HTERT RPE-1 (cell line): ENCODE measurements around the gene SLC20A1.
"Not testable (repeated sequence)": the region's sequence is repeated elsewhere in the genome, so short reads cannot be mapped to it uniquely, and the experiment has no call there.

Experiments used
- in situ Hi-C: fragments of 300-500 bp; cut with MboI; formaldehyde crosslinking; loops from 4 replicates; pipeline ENCODE4 v1.14.3; 2020; ENCODE audit warnings: low sequenced_read_pairs

Gene SLC20A1

GRCh38 chr2:112703684-112704083, 57.9 kb downstream of the SLC20A1 start:
- in situ Hi-C loops = no loop called here

GRCh38 chr2:112705575-112705974, 59.8 kb downstream of the SLC20A1 start:
- in situ Hi-C loops = no loop called here

DNA sequence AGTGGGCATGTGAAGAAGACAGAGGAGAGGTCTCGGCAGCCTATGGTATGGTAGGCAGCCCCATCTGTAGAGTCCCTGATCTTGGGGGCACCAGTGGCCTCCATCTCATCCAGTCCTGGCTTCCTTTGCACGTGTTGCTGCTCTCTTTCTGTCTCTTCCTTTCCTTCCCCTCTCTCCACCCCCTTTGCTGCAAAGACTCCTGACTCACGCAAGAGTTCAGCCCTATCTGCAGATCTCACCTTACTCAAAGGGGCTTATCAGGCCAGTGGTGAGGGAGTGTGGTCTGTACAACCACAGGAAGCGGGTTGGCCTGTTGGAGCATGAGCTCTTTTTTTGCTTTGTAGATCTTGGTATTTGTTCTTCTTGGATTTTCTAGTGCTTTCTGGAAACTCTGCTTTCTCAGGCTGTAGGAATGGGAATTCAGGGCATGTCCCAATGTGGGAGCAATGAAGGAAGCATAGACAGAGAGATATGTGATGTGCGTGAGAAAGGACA, 60.5 kb downstream of the SLC20A1 start:
- in situ Hi-C loops = no loop called here

DNA sequence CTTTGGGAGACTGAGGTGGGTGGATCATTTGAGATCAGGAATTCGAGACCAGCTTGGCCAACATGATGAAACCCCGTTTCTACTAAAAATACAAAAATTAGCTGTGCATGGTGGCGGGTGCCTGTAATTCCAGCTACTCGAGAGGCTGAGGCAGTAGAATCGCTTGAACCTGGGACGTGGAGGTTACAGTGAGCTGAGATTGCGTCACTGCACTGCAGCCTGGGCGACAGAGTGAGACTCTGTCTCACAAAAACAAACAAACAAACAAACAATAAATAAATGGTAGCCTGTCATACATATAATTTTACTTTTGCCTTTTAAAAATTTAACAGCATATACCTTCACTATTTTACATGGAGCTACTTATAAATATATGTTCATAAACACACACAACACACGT, 61.2 kb downstream of the SLC20A1 start:
- in situ Hi-C loops = not testable (repeated sequence)

DNA sequence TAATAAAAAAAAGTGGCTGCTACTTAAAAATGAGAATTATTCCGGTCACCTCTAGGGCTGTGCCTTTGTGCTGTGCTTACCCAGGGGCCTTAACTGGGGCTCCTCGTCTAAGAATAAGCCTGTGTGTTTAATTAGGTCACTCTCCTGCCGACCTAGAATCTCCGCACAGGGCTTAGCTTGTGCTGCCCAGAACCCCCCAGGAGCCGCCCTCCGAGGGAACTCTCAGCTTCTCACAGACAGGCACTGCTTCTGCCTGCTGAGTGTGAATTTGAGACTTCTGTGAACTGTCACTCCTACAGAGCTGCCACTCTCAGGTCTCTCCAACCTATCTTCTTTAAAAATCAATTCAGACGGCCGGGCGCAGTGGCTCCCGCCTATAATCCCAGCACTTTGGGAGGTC, 63.2 kb downstream of the SLC20A1 start:
- in situ Hi-C loops = no loop called here

DNA sequence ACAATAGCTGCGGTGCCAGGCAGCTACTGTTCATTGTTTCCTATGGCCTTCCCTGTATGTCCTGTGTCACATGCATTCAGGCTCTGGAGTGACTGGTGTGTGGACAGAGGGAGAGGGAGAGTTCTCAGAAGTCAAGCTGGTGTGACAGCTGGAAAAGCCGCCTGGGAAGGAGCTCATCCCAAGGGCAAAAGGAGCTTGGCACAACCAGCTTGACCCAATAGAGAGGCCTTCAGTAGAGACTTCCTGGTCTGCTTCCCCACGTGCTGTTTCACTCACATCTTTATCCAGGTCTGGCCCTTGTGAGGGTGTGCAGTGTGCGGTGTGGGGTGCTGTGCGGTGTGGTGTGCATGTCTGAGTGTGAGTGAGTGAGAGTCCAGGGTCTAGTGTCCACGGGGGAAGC, 64.0 kb downstream of the SLC20A1 start:
- in situ Hi-C loops = no loop called here

DNA sequence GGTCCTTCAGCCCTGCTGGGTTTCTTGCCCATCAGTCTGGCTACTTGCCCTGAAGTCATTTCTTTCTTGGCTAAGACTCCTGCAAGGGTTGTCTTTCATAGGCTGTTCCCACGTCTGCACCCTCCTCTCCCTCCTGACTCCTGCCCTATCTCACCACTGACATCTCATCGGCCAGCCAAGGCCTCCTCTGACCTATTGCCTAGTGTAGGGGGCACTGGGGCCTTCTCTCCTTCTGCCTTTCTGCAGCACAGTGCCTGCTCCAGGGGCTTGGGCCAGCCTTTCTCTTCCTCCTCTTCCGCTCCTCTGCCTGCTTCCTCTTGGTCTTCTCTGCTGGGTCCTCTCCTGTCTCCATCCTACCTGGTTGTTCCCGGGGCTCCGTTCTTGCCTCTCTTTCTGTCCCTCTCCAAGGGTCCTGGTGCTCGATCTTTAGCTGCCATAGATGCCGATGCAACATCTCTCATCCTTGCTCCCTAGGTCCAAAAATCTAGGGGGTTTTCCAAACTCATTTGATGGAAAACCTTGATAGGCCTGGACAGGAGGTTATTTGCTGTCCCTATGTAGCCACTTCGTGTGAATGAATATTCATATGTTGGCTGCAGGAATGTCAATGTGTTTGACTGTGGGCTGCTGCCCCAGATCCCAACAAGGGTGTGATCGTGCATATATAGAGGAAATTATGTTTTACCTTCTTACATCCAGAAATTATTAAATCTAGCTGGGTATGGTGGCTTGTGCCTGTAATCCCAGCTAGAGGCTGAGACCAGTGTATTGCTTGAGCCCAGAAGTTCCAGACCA, 65.4 kb downstream of the SLC20A1 start:
- in situ Hi-C loops = no loop called here

DNA sequence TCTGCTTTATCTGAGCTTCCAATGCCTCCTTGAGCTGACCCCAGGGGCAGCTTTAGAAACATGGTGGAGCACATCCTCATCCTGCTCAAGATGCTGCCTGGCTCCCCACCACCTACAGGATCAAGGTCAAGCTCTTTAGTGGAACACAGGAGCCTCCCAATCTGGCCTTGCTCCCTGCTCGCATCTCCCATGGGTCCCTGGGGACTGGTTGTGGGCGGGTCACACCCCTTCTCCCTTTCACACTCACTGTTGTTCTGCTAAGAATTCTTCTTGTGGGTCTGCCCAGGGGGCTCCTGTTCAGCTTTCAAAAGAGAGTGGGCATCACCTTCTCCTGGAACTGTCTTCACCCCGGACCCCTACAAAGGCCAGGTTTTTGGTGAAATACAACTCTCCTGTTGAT, 66.7 kb downstream of the SLC20A1 start:
- in situ Hi-C loops = no loop called here

GRCh38 chr2:112712903-112713584, 67.3 kb downstream of the SLC20A1 start:
- in situ Hi-C loops = no loop called here
